Nephron progenitor cell (in vitro differentiated cells): Measurements from ENCODE around the gene OR4F16.
"Not testable (repeated sequence)": the region's sequence is repeated elsewhere in the genome, so short reads cannot be mapped to it uniquely, and the experiment has no call there.

Source experiments
- DNase-seq: peaks from one replicate; pipeline ENCODE4 v3.0.0; 2021
- H3K27ac Mint-ChIP-seq: 2 replicates; pipeline ENCODE4 v1.8.0; 2021; ENCODE audit warnings: mild to moderate bottlenecking, moderate library complexity, mixed read lengths
- H3K27me3 Mint-ChIP-seq: 2 replicates; pipeline ENCODE4 v1.8.0; 2021; ENCODE audit warnings: mild to moderate bottlenecking, low read depth, mixed read lengths; ENCODE audit not compliant: poor library complexity
- H3K36me3 Mint-ChIP-seq: 2 replicates; pipeline ENCODE4 v1.8.0; 2021; ENCODE audit warnings: low read depth, mixed read lengths
- H3K4me1 Mint-ChIP-seq: 2 replicates; pipeline ENCODE4 v1.8.0; 2021; ENCODE audit warnings: mixed read lengths
- H3K4me3 Mint-ChIP-seq: 2 replicates; pipeline ENCODE4 v1.8.0; 2021; ENCODE audit warnings: mild to moderate bottlenecking, moderate library complexity, mixed read lengths
- H3K9me3 Mint-ChIP-seq: 2 replicates; pipeline ENCODE4 v1.8.0; 2021; ENCODE audit warnings: mild to moderate bottlenecking, moderate library complexity, mixed read lengths

Gene OR4F16

GRCh38 chr1:686554-686953 is at the start of gene OR4F16:
Gene OR4F16, minus strand, starts transcription at chr1:686654. Its CDS starts 0 bp downstream, at chr1:686654.
- not testable (repeated sequence) for H3K27me3 Mint-ChIP-seq, H3K36me3 Mint-ChIP-seq, H3K9me3 Mint-ChIP-seq, DNase-seq, H3K4me3 Mint-ChIP-seq, H3K4me1 Mint-ChIP-seq, H3K27ac Mint-ChIP-seq

DNA sequence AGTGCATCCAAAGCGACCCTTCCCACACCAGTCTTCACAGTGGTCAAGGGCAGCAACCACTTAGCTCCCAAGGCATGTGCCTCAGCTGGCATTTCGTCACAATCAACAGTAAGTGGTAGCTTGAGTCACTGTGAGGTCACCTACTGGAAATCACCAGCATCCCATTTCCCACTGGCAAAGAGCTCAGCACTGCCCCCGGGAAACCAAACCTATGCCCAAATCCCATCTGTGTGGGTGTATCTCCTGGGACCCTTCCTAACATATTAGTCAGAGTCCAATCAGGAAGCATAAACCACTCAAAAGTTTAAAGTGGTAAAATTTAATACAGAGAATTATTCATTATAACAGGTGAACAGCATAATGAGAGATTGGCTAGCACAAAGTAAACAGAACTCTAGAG is 47.2 kb upstream of the OR4F16 start:
- not testable (repeated sequence) for H3K4me1 Mint-ChIP-seq, H3K9me3 Mint-ChIP-seq, DNase-seq, H3K27me3 Mint-ChIP-seq, H3K27ac Mint-ChIP-seq, H3K4me3 Mint-ChIP-seq, H3K36me3 Mint-ChIP-seq

GRCh38 chr1:727040-727439 is 40.6 kb upstream of the OR4F16 start:
- not testable (repeated sequence) for H3K36me3 Mint-ChIP-seq, H3K9me3 Mint-ChIP-seq

More at GRCh38 chr1:727040-727439, 40.6 kb upstream of the OR4F16 start:
- H3K4me3 Mint-ChIP-seq, H3K4me1 Mint-ChIP-seq, H3K27me3 Mint-ChIP-seq, H3K27ac Mint-ChIP-seq: not testable (repeated sequence)
- peak; percentile 3 for DNase-seq
